Transverse colon (tissue), 4 donors: ENCODE measurements around the gene ROCK2. TPM values are rescaled to one million over a fixed set of nuclear protein-coding genes. Genes with fewer than 3 reads are reported as not detected.

Experiments used
- DNase-seq: peaks from one replicate; pipeline ENCODE4 v3.0.0-alpha.2; 2019
- H3K27ac ChIP-seq, 4 donors: fragments of 200-600 bp; sonication (generic); 2 replicates each; pipeline ENCODE4 v1.5.1; 2016 to 2018; ENCODE audit warnings: inconsistent platforms in 4 of 4
- H3K27me3 ChIP-seq: fragments of 200-600 bp; sonication (generic); 2 replicates; pipeline ENCODE4 v1.5.1; 2017; ENCODE audit warnings: inconsistent platforms
- H3K36me3 ChIP-seq, 4 donors: fragments of 200-600 bp; sonication (generic); 2 replicates each; pipeline ENCODE4 v1.5.1; 2017 to 2019; ENCODE audit warnings: inconsistent platforms in 4 of 4
- H3K4me1 ChIP-seq, 4 donors: fragments of 200-600 bp; sonication (generic); 2 replicates each; pipeline ENCODE4 v1.5.1; 2017 to 2020; ENCODE audit warnings: inconsistent platforms in 4 of 4
- H3K4me3 ChIP-seq, 4 donors: fragments of 200-600 bp; sonication (generic); 1 replicate in 1 of 4; 2 replicates in 3 of 4; pipeline versions ENCODE4 v1.5.1 to v1.6.1; 2017 to 2019; ENCODE audit warnings: inconsistent platforms in 4 of 4
- H3K9me3 ChIP-seq, 2 donors: fragments of 200-600 bp; sonication (generic); 2 replicates each; pipeline ENCODE4 v1.5.1; 2017 to 2019; ENCODE audit warnings: inconsistent platforms in 2 of 2
- CTCF ChIP-seq, 5 experiments: fragments of 200-600 bp in 3 of 5; fragments of 450-650 bp in 2 of 5; sonication (generic) in 3 of 5; IDR thresholded peaks; 1 replicate in 2 of 5; 2 replicates in 3 of 5; pipeline ENCODE4 v1.5.1; 2016 to 2017; ENCODE audit warnings: antibody characterized with exemption in 5 of 5, inconsistent platforms in 3 of 5, mild to moderate bottlenecking in 2 of 5, moderate library complexity in 1 of 5
- EP300 ChIP-seq: sonication (generic); formaldehyde crosslinking; IDR thresholded peaks from one replicate; pipeline ENCODE4 v1.6.1; 2017; ENCODE audit warnings: antibody characterized with exemption, low read depth
- POLR2A ChIP-seq: fragments of 450-650 bp; IDR thresholded peaks from one replicate; pipeline ENCODE4 v1.6.1; 2016; ENCODE audit warnings: antibody characterized with exemption, mild to moderate bottlenecking, moderate library complexity
- POLR2AphosphoS5 ChIP-seq, 3 donors: sonication (generic); formaldehyde crosslinking; IDR thresholded peaks; one replicate each; pipeline ENCODE4 v1.6.1; 2016; ENCODE audit warnings: antibody characterized with exemption in 3 of 3
- WGBS, 2 donors: methylation state at CpG; one replicate each; pipeline ENCODE4 v1.1.5; 2018; ENCODE audit warnings: low coverage in 1 of 2; 5-methylcytosine and 5-hydroxymethylcytosine counted together
- in situ Hi-C, 4 donors: fragments of 200-750 bp; cut with MboI; loops; one replicate each; pipeline versions ENCODE4 v1.15.0 to v1.15.1; 2017; ENCODE audit warnings: low sequenced_read_pairs in 3 of 4, low pct_ligation_motif_present in 1 of 4, low pct_unique_long_range_greater_than_20kb in 1 of 4
- intact Hi-C: fragments of 100-400 bp; cut with DNase I; formaldehyde crosslinking; loops from one replicate; pipeline ENCODE4 v1.15.1; 2023; ENCODE audit warnings: low total_unique reads
- total RNA-seq, 4 donors: library from RNA; depleted of rRNA; stranded (reverse); fragments of >200 nt; gene quantifications; one replicate each; pipeline ENCODE4 v1.1.0, GENCODE V29; 2016

The ROCK2 gene
- total RNA-seq, 4 donors from 2014 or later = 53.9 to 93.0 (median 74.7) TPM

GRCh38 chr2:11326677-11327211, 17.7 kb downstream of the ROCK2 start:
- Histone ChIP-seq H3K36me3 (no peaks in the 10 kb centered on the region), H3K9me3 (no peaks in the 10 kb centered on the region), H3K27me3 (no peaks in the 10 kb centered on the region), H3K4me3 (no peak overlapping the region), H3K27ac (no peak overlapping the region), H3K4me1 (peaks cover 3 to 34% (median 4%) of the 10 kb centered on the region in 4 donors)
- TF ChIP-seq EP300 (no peak), POLR2AphosphoS5 (IDR thresholded peaks at IDR 0.05) (no peak), POLR2A (no peak), CTCF (IDR thresholded peaks at IDR 0.05) (no peak)
- WGBS, 2 donors = 49 to 63% methylated on average over 2 to 4 of the region's 4 CpGs
- intact Hi-C loops (no loop called here), in situ Hi-C loops (no loop called here)
- no peak for DNase-seq

GRCh38 chr2:11325961-11326676, 18.3 kb downstream of the ROCK2 start:
- H3K4me3 ChIP-seq = no peak overlapping the region
- no peaks in the 10 kb centered on the region for H3K27me3 ChIP-seq
- H3K4me1 ChIP-seq = peaks cover 3 to 34% (median 4%) of the 10 kb centered on the region in 4 donors
- no peak for DNase-seq
- WGBS, 2 donors = 62 to 82% methylated on average over 4 of the region's 4 CpGs
- no peaks in the 10 kb centered on the region for H3K9me3 ChIP-seq
- intact Hi-C loops (no loop called here), in situ Hi-C loops (no loop called here)
- TF ChIP-seq POLR2AphosphoS5 (IDR thresholded peaks at IDR 0.05) (no peak), POLR2A (no peak), EP300 (no peak), CTCF (IDR thresholded peaks at IDR 0.05) (no peak)
- no peaks in the 10 kb centered on the region for H3K36me3 ChIP-seq
- no peak overlapping the region for H3K27ac ChIP-seq

GRCh38 chr2:11321847-11322246, 22.6 kb downstream of the ROCK2 start:
- Histone ChIP-seq H3K36me3 (no peaks in the 10 kb centered on the region), H3K4me1 (peaks cover 0 to 26% (median 7%) of the 10 kb centered on the region in 4 donors)
- TF ChIP-seq POLR2A = no peak

GRCh38 chr2:11320698-11321492, 23.5 kb downstream of the ROCK2 start:
- in situ Hi-C loops (no loop called here), intact Hi-C loops (no loop called here)
- Histone ChIP-seq H3K36me3 (no peaks in the 10 kb centered on the region), H3K4me1 (peaks cover 5 to 31% (median 9%) of the 10 kb centered on the region in 4 donors), H3K27me3 (no peaks in the 10 kb centered on the region), H3K27ac (no peak overlapping the region), H3K4me3 (no peak overlapping the region), H3K9me3 (no peaks in the 10 kb centered on the region)
- WGBS, 2 donors = 96 to 98% methylated on average over 6 to 17 of the region's 17 CpGs
- TF ChIP-seq EP300 (no peak), CTCF (IDR thresholded peaks at IDR 0.05) (no peak), POLR2A (no peak), POLR2AphosphoS5 (IDR thresholded peaks at IDR 0.05) (no peak)
- no peak for DNase-seq

More at GRCh38 chr2:11321847-11322246, 22.6 kb downstream of the ROCK2 start:
- DNase-seq = no peak
- intact Hi-C loops = no loop called here
- Histone ChIP-seq H3K27ac (no peak overlapping the region), H3K27me3 (no peaks in the 10 kb centered on the region), H3K9me3 (no peaks in the 10 kb centered on the region), H3K4me3 (no peak overlapping the region)
- WGBS, 2 donors = 83 to 87% methylated on average over 3 of the region's 3 CpGs
- in situ Hi-C loops = no loop called here
